Breast epithelium (tissue), 3 donors: ENCODE measurements around the gene RASL12.

Experiments used
- POLR2A ChIP-seq: fragments of 450-650 bp; IDR thresholded peaks from one replicate; pipeline ENCODE4 v1.6.1; 2016; ENCODE audit warnings: antibody characterized with exemption, mild to moderate bottlenecking, moderate library complexity
- TF ChIP-seq, protein P1 (sequence below), 3 donors: fragments of 450-650 bp; IDR thresholded peaks; one replicate each; pipeline ENCODE4 v1.5.1; 2016 to 2017; ENCODE audit warnings: antibody characterized with exemption in 3 of 3, mild to moderate bottlenecking in 3 of 3, moderate library complexity in 3 of 3

DNA sequence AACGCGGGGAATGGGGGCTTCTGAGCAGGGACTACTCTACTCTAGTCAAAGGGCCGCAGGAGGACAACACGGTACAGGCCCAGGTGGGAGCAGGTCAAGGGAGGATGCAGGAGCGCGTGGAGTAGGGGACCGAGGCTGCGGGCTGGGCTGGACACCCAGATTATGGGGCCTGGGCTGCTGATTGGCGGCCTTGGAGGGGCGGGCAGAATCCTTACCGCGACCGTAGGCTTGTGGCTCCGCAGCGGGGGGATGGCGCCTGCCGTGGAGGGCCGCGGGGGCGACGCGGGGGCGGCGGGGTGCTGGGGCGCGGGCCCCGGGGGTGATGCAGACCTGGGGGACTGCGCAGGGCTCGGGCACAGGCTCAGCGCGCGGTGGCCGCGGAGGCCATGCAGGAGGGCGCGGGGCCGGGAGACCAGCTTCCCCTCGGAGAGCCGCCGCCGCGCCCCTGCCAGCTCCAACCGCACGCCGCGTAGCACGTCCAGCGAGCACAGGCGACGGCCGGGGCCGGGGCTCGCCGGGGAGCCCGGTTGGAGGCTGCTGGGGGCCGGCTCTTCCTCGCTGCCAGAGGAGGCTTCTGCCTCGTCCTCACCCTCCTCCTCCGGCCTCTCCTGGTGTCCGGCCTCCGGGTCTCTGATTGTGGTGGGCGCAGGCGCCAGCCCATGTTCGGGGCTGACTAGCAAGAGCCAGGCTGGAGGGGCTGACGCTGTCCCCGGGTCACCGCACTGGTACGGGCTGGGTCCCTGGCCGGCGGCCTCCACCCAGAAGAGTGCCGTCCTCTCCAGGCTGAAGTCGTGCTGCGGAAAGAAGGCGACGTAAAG lies 34.3 kb upstream of the RASL12 start:
- TF ChIP-seq, protein P1, sequence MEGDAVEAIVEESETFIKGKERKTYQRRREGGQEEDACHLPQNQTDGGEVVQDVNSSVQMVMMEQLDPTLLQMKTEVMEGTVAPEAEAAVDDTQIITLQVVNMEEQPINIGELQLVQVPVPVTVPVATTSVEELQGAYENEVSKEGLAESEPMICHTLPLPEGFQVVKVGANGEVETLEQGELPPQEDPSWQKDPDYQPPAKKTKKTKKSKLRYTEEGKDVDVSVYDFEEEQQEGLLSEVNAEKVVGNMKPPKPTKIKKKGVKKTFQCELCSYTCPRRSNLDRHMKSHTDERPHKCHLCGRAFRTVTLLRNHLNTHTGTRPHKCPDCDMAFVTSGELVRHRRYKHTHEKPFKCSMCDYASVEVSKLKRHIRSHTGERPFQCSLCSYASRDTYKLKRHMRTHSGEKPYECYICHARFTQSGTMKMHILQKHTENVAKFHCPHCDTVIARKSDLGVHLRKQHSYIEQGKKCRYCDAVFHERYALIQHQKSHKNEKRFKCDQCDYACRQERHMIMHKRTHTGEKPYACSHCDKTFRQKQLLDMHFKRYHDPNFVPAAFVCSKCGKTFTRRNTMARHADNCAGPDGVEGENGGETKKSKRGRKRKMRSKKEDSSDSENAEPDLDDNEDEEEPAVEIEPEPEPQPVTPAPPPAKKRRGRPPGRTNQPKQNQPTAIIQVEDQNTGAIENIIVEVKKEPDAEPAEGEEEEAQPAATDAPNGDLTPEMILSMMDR (IDR thresholded peaks at IDR 0.05) = no peak
- TF ChIP-seq POLR2A = no peak
